HepG2 (cell line): ENCODE measurements around the gene PRRT1.

Source experiments
- BRCA1 ChIP-seq: sonication (generic); formaldehyde crosslinking; IDR thresholded peaks from 2 replicates; pipeline ENCODE4 v1.4.0; 2020; ENCODE audit warnings: missing genetic modification reagents
- CHCHD3 ChIP-seq: sonication (generic); formaldehyde crosslinking; IDR thresholded peaks from 2 replicates; pipeline ENCODE4 v1.8.0; 2022; ENCODE audit warnings: mild to moderate bottlenecking, missing genetic modification reagents, moderate library complexity
- EEA1 ChIP-seq: sonication (generic); formaldehyde crosslinking; IDR thresholded peaks from 2 replicates; pipeline ENCODE4 v1.5.1; 2020; ENCODE audit warnings: mild to moderate bottlenecking, missing genetic modification reagents, borderline replicate concordance
- EZH2 ChIP-seq: conservative IDR thresholded peaks from 2 replicates; pipeline ENCODE4 v1.6.1; 2012; ENCODE audit warnings: mild to moderate bottlenecking, low read depth, low read length, moderate library complexity
- TF ChIP-seq, protein P1 (sequence below): sonication (generic); formaldehyde crosslinking; IDR thresholded peaks from 2 replicates; pipeline ENCODE4 v1.4.0; 2020; ENCODE audit warnings: missing genetic modification reagents
- TF ChIP-seq, protein P2 (sequence below): sonication (generic); formaldehyde crosslinking; IDR thresholded peaks from 2 replicates; pipeline ENCODE4 v1.5.1; 2020; ENCODE audit warnings: mild to moderate bottlenecking, missing genetic modification reagents

DNA sequence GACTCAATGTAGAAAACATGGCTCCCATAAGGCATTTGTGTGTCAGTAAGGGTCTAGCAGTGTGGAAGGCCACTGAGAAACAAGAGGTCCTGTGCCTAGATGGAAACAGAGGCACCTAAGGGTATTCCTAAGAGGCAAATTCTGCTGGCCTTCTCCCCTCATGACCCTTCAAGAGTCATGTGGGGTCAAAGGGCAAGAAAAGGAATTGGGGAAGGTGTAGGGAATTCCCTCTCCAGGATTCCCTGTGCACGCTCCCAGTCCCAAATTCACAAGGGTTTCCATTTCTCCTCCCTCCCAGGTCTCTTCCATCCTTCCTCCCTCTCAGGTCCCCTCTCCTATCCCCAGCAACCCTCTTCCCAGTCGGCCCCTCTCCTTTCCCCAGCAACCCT, 23.6 kb upstream of the PRRT1 start:
- TF ChIP-seq CHCHD3 = no peak
- TF ChIP-seq EEA1 (CRISPR knock-in tag) = no peak
- no peak for TF ChIP-seq EZH2
- TF ChIP-seq, protein P1, sequence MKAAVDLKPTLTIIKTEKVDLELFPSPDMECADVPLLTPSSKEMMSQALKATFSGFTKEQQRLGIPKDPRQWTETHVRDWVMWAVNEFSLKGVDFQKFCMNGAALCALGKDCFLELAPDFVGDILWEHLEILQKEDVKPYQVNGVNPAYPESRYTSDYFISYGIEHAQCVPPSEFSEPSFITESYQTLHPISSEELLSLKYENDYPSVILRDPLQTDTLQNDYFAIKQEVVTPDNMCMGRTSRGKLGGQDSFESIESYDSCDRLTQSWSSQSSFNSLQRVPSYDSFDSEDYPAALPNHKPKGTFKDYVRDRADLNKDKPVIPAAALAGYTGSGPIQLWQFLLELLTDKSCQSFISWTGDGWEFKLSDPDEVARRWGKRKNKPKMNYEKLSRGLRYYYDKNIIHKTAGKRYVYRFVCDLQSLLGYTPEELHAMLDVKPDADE (CRISPR knock-in tag) = no peak
- TF ChIP-seq BRCA1 (CRISPR knock-in tag) = no peak
- TF ChIP-seq, protein P2, sequence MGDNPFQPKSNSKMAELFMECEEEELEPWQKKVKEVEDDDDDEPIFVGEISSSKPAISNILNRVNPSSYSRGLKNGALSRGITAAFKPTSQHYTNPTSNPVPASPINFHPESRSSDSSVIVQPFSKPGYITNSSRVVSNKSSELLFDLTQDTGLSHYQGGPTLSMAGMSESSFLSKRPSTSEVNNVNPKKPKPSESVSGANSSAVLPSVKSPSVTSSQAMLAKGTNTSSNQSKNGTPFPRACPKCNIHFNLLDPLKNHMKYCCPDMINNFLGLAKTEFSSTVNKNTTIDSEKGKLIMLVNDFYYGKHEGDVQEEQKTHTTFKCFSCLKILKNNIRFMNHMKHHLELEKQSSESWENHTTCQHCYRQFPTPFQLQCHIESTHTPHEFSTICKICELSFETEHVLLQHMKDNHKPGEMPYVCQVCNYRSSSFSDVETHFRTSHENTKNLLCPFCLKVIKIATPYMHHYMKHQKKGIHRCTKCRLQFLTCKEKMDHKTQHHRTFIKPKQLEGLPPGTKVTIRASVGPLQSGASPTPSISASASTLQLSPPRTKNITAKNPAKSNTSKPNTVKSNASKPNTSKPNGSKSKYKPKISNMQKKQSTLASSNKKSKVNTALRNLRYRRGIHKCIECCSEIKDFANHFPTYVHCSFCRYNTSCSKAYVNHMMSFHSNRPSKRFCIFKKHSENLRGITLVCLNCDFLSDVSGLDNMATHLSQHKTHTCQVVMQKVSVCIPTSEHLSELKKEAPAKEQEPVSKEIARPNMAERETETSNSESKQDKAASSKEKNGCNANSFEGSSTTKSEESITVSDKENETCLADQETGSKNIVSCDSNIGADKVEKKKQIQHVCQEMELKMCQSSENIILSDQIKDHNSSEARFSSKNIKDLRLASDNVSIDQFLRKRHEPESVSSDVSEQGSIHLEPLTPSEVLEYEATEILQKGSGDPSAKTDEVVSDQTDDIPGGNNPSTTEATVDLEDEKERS (CRISPR knock-in tag) = no peak
